Endodermal cell (in vitro differentiated cells): ENCODE measurements around the gene CD2. TPM values are rescaled to one million over a fixed set of nuclear protein-coding genes. Genes with fewer than 3 reads are reported as not detected.

Source experiments
- DNase-seq: peaks from one replicate; pipeline ENCODE4 v3.0.0-alpha.2; 2017
- H3K27ac ChIP-seq: 2 replicates; pipeline ENCODE4 v1.5.1; 2013; ENCODE audit warnings: mild to moderate bottlenecking, low read depth, low read length, moderate library complexity
- H3K27me3 ChIP-seq: 2 replicates; pipeline ENCODE4 v1.6.1; 2013; ENCODE audit warnings: mild to moderate bottlenecking, low read length, moderate library complexity; ENCODE audit not compliant: insufficient read depth, control insufficient read depth, poor library complexity, severe bottlenecking
- H3K36me3 ChIP-seq: 2 replicates; pipeline ENCODE4 v1.7.0; 2013; ENCODE audit warnings: mild to moderate bottlenecking, low read length, moderate library complexity; ENCODE audit not compliant: control insufficient read depth, insufficient read depth
- H3K4me1 ChIP-seq: one replicate; pipeline ENCODE4 v1.7.0; 2013; ENCODE audit warnings: low read length; ENCODE audit not compliant: control insufficient read depth, insufficient read depth
- H3K4me3 ChIP-seq: 2 replicates; pipeline ENCODE4 v1.5.1; 2013; ENCODE audit warnings: mild to moderate bottlenecking, low read length, moderate library complexity
- H3K9ac ChIP-seq: 2 replicates; pipeline ENCODE4 v1.6.1; 2013; ENCODE audit warnings: mild to moderate bottlenecking, low read length, moderate library complexity; ENCODE audit not compliant: poor library complexity, severe bottlenecking; ENCODE audit errors: extremely low read depth
- H3K9me3 ChIP-seq: 2 replicates; pipeline ENCODE4 v1.6.1; 2013; ENCODE audit warnings: mild to moderate bottlenecking, low read length, moderate library complexity; ENCODE audit not compliant: control insufficient read depth
- H3K27ac Mint-ChIP-seq: 2 replicates; pipeline ENCODE4 v1.8.0; 2020; ENCODE audit warnings: mixed read lengths
- H3K27me3 Mint-ChIP-seq: 2 replicates; pipeline ENCODE4 v1.8.0; 2021; ENCODE audit warnings: mild to moderate bottlenecking, mixed read lengths; ENCODE audit not compliant: insufficient read depth
- H3K36me3 Mint-ChIP-seq: 2 replicates; pipeline ENCODE4 v1.8.0; 2020; ENCODE audit warnings: low read depth, mixed read lengths
- H3K4me1 Mint-ChIP-seq: 2 replicates; pipeline ENCODE4 v1.8.0; 2020; ENCODE audit warnings: mixed read lengths
- H3K4me3 Mint-ChIP-seq: 2 replicates; pipeline ENCODE4 v1.8.0; 2020; ENCODE audit warnings: mild to moderate bottlenecking, moderate library complexity, mixed read lengths
- H3K9me3 Mint-ChIP-seq: 2 replicates; pipeline ENCODE4 v1.8.0; 2020; ENCODE audit warnings: mild to moderate bottlenecking, mixed read lengths
- CTCF ChIP-seq: fragments of 200-600 bp; sonication (generic); conservative IDR thresholded peaks from 2 replicates; pipeline ENCODE4 v1.5.0; 2021; ENCODE audit warnings: antibody characterized with exemption, mild to moderate bottlenecking
- WGBS, 2 experiments: methylation state at CpG; one replicate each; pipeline versions ENCODE4 v1.1.5 to v1.1.7; 2013; ENCODE audit warnings: missing lambda C conversion rate in 2 of 2, mixed read lengths in 1 of 2; ENCODE audit not compliant: insufficient coverage in 1 of 2, insufficient read length in 1 of 2; 5-methylcytosine and 5-hydroxymethylcytosine counted together
- total RNA-seq, 2 donors: library from RNA; stranded (reverse); fragmentation: NEBNext Ultra II Directional in 1 of 2; extraction: Animal tissue kit (Norgen Biotek cat#: 25700) in 1 of 2; gene quantifications; 2 replicates in 1 of 2; 3 replicates in 1 of 2; pipeline ENCODE4 v1.2.1, GENCODE V29; 2021

Gene CD2
- total RNA-seq, 2 donors from 2014 or later = not detected

DNA sequence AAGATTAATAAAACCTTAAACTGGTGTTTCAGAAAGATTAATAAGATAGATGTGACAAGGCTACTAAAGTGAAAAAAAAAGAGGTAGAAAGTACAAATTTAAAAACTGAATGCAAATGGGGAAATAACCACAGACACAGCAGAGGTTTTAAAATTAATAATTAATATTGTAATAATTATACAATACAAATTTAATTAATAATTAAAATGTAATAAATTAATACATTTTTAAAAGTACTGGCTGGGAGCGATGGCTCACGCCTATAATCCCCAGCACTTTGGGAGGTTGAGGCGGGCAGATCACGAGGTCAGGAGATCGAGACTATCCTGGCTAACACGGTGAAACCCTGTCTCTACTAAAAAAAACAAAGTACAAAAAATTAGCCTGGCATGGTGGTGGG, 26.8 kb downstream of the CD2 start:
- no peak overlapping the region for H3K27ac ChIP-seq
- Mint-ChIP-seq H3K4me1 (peaks cover 7% of the 10 kb centered on the region), H3K36me3 (no peaks in the 10 kb centered on the region), H3K4me3 (no peak overlapping the region), H3K27me3 (no peaks in the 10 kb centered on the region), H3K9me3 (no peaks in the 10 kb centered on the region), H3K27ac (no peak overlapping the region)
- no peak for TF ChIP-seq CTCF
- no peak overlapping the region for H3K4me3 ChIP-seq
- WGBS, 2 experiments = 90 to 91% methylated on average over 6 of the region's 6 CpGs
- no peaks in the 10 kb centered on the region for H3K36me3 ChIP-seq
- H3K9ac ChIP-seq = no peak overlapping the region
- H3K27me3 ChIP-seq = no peaks in the 10 kb centered on the region
- H3K4me1 ChIP-seq = no peaks in the 10 kb centered on the region
- H3K9me3 ChIP-seq = no peaks in the 10 kb centered on the region
- no peak for DNase-seq

GRCh38 chr1:116785006-116785405, 30.8 kb downstream of the CD2 start:
- no peaks in the 10 kb centered on the region for H3K36me3 ChIP-seq
- H3K9me3 ChIP-seq = no peaks in the 10 kb centered on the region
- H3K27me3 Mint-ChIP-seq = no peaks in the 10 kb centered on the region
- 94 to 96% methylated on average over 3 to 4 of the region's 4 CpGs for WGBS, 2 experiments
- no peaks in the 10 kb centered on the region for H3K27me3 ChIP-seq
- H3K4me1 Mint-ChIP-seq = no peaks in the 10 kb centered on the region
- H3K4me3 ChIP-seq = no peak overlapping the region
- peaks cover 4% of the 10 kb centered on the region for H3K9me3 Mint-ChIP-seq
- no peak overlapping the region for H3K27ac Mint-ChIP-seq
- TF ChIP-seq CTCF = no peak
- H3K27ac ChIP-seq = no peak overlapping the region
- no peak overlapping the region for H3K4me3 Mint-ChIP-seq
- H3K36me3 Mint-ChIP-seq = no peaks in the 10 kb centered on the region
- DNase-seq = no peak
- H3K4me1 ChIP-seq = no peaks in the 10 kb centered on the region
- H3K9ac ChIP-seq = no peak overlapping the region

GRCh38 chr1:116786049-116786448, 31.8 kb downstream of the CD2 start:
- no peaks in the 10 kb centered on the region for H3K27me3 ChIP-seq
- no peaks in the 10 kb centered on the region for H3K36me3 ChIP-seq
- Mint-ChIP-seq H3K36me3 (no peaks in the 10 kb centered on the region), H3K27ac (no peak overlapping the region), H3K4me1 (no peaks in the 10 kb centered on the region), H3K27me3 (no peaks in the 10 kb centered on the region), H3K4me3 (no peak overlapping the region), H3K9me3 (peaks cover 5% of the 10 kb centered on the region)
- WGBS, 2 experiments = 88 to 95% methylated on average over 1 of the region's 1 CpG
- DNase-seq = no peak
- H3K4me3 ChIP-seq = no peak overlapping the region
- H3K27ac ChIP-seq = no peak overlapping the region
- no peaks in the 10 kb centered on the region for H3K4me1 ChIP-seq
- H3K9ac ChIP-seq = no peak overlapping the region
- H3K9me3 ChIP-seq = no peaks in the 10 kb centered on the region
- TF ChIP-seq CTCF = no peak
